Osteocyte (in vitro differentiated cells): ENCODE results near the gene ERAP2. TPM values are rescaled to one million over a fixed set of nuclear protein-coding genes. Genes with fewer than 3 reads are reported as not detected.

Source experiments
- DNase-seq: peaks from one replicate; pipeline ENCODE4 v3.0.0; 2021; ENCODE audit warnings: mixed read lengths; ENCODE audit not compliant: unreplicated experiment; ENCODE audit errors: extremely low spot score
- H3K27ac Mint-ChIP-seq: one replicate; pipeline ENCODE4 v1.8.0; 2021; ENCODE audit warnings: mild to moderate bottlenecking, mixed read lengths; ENCODE audit not compliant: unreplicated experiment
- H3K27me3 Mint-ChIP-seq: one replicate; pipeline ENCODE4 v1.8.0; 2021; ENCODE audit warnings: mixed read lengths; ENCODE audit not compliant: unreplicated experiment
- H3K36me3 Mint-ChIP-seq: one replicate; pipeline ENCODE4 v1.8.0; 2021; ENCODE audit warnings: mixed read lengths; ENCODE audit not compliant: unreplicated experiment
- H3K4me1 Mint-ChIP-seq: one replicate; pipeline ENCODE4 v1.8.0; 2021; ENCODE audit warnings: mixed read lengths; ENCODE audit not compliant: unreplicated experiment
- H3K4me3 Mint-ChIP-seq: one replicate; pipeline ENCODE4 v1.8.0; 2021; ENCODE audit warnings: mild to moderate bottlenecking, moderate library complexity, mixed read lengths; ENCODE audit not compliant: unreplicated experiment
- H3K9me3 Mint-ChIP-seq: one replicate; pipeline ENCODE4 v1.8.0; 2021; ENCODE audit warnings: mixed read lengths; ENCODE audit not compliant: unreplicated experiment
- total RNA-seq: library from RNA; stranded (reverse); gene quantifications from 2 replicates; pipeline ENCODE4 v1.2.1, GENCODE V29; 2021
- TF ChIP-seq, protein P1 (sequence below): fragments of 200-600 bp; sonication (generic); IDR thresholded peaks from 2 replicates; pipeline ENCODE4 v1.5.0; 2021; ENCODE audit warnings: antibody characterized with exemption, mild to moderate bottlenecking, moderate library complexity

Gene ERAP2
- total RNA-seq, 1 donor from 2014 or later: 3.5 TPM

DNA sequence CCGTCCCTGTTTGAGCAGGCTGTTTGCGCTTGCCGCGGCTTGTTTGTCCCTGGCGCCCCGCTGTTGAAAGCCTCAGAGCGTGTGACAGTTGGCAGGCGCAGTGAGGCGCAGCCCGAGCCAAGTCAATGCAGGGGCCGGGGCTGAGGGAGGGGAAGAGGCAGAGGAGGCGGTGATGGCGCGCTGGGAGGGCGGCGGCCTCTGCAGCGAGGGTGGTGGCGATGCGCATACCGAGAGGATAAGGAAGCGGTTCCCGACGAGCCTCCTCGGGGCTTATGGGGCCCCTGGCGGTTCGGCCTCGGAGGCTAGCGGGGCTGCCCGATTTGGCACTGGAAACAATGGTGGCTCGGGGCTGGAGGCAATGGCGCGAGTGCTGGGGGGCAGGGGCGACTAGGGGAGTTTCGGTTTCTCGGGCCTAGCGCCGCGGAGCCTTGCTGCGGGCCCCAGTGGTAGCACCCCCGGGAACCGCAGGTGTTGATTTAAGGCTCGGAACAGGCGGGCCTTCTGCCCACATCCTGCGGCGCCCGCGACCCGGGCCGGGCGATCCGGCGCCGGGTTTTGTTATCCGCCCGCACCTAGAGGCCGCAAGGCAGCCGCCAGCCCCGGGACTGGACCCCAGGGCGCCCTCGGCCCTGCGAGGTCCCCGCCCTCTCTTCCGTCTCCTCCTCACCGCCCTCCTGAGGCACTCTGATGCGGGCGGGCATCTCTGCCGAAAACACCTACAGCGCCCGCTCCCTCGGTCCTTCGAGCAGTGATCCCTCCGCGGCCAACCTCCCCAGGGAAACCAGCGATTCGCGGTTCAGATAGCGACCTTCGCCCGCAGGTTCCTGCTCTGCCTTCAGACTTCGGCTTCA is 58.6 kb downstream of the ERAP2 start:
- peak overlapping the region; percentile 97 for H3K27ac Mint-ChIP-seq
- H3K36me3 Mint-ChIP-seq: no peaks in the 10 kb centered on the region
- no peaks in the 10 kb centered on the region for H3K27me3 Mint-ChIP-seq
- peak; percentile 97 for DNase-seq
- H3K4me1 Mint-ChIP-seq: peaks cover 47% of the 10 kb centered on the region
- H3K4me3 Mint-ChIP-seq: peak overlapping the region; percentile 86
- TF ChIP-seq, protein P1, sequence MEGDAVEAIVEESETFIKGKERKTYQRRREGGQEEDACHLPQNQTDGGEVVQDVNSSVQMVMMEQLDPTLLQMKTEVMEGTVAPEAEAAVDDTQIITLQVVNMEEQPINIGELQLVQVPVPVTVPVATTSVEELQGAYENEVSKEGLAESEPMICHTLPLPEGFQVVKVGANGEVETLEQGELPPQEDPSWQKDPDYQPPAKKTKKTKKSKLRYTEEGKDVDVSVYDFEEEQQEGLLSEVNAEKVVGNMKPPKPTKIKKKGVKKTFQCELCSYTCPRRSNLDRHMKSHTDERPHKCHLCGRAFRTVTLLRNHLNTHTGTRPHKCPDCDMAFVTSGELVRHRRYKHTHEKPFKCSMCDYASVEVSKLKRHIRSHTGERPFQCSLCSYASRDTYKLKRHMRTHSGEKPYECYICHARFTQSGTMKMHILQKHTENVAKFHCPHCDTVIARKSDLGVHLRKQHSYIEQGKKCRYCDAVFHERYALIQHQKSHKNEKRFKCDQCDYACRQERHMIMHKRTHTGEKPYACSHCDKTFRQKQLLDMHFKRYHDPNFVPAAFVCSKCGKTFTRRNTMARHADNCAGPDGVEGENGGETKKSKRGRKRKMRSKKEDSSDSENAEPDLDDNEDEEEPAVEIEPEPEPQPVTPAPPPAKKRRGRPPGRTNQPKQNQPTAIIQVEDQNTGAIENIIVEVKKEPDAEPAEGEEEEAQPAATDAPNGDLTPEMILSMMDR: no peak
- H3K9me3 Mint-ChIP-seq: no peaks in the 10 kb centered on the region

DNA sequence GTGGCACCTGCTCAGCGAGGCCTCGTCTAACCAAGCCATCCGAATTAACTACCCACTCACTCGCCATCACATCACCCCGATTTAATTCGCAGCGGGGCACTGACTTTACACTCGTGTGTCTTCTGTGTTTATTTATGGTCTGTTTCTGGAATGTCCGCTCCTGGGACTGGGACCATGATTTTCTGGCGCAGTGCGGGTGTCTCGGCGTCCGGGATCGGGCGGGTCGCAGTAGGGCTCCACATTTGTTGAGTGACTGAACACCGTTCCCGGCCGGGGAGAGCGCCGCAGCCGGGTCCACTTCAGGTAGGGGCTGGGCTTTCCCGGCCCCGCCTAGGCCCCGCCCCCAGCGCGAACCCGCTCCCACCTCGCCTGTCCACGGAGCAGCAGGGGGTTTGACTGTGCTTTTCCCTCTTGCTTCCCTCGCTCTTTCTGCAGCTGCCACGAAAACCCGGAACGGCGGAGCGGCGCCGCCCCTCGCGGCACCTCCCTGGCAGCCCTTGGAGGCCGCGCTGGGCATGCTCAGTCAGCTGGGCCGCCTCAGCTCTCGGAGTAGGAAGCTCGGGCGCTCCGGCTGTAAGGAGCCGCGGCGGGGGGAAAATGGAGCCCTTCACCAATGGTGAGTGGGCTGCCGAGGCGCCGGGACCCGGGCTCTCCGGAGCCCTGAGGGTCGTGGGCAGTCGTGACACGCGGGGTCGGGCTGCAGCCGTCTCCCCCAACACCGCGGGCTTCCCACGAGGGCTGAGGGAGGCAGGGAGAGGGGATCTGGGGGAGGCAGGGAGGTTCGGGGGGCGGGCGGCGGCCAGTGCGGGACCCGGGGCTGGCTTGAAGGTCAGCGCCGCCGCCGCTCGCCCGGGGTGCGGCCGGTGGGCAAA is 59.5 kb downstream of the ERAP2 start, which contains the start of gene LNPEP:
Gene LNPEP, plus strand, starts transcription at position 522 of the 872 bp plus-strand sequence. Its CDS starts 76 bp downstream, at position 598.
- H3K4me3 Mint-ChIP-seq: peak within 1 kb of the TSS; percentile 86
- no peaks in the 10 kb centered on the region for H3K27me3 Mint-ChIP-seq
- H3K4me1 Mint-ChIP-seq: peaks cover 54% of the 10 kb centered on the region
- DNase-seq: peak; percentile 99
- TF ChIP-seq, protein P1: no peak
- peaks cover 2% of the 10 kb centered on the region for H3K36me3 Mint-ChIP-seq
- no peaks in the 10 kb centered on the region for H3K9me3 Mint-ChIP-seq
- peak within 1 kb of the TSS; percentile 97 for H3K27ac Mint-ChIP-seq

GRCh38 chr5:96936431-96937320 is 60.4 kb downstream of the ERAP2 start:
- no peak for DNase-seq
- no peaks in the 10 kb centered on the region for H3K27me3 Mint-ChIP-seq
- H3K36me3 Mint-ChIP-seq: peaks cover 8% of the 10 kb centered on the region
- peaks cover 56% of the 10 kb centered on the region for H3K4me1 Mint-ChIP-seq
- TF ChIP-seq, protein P1: peak; percentile 29
- H3K27ac Mint-ChIP-seq: peak overlapping the region; percentile 97
- peak overlapping the region; percentile 86 for H3K4me3 Mint-ChIP-seq
- H3K9me3 Mint-ChIP-seq: no peaks in the 10 kb centered on the region

DNA sequence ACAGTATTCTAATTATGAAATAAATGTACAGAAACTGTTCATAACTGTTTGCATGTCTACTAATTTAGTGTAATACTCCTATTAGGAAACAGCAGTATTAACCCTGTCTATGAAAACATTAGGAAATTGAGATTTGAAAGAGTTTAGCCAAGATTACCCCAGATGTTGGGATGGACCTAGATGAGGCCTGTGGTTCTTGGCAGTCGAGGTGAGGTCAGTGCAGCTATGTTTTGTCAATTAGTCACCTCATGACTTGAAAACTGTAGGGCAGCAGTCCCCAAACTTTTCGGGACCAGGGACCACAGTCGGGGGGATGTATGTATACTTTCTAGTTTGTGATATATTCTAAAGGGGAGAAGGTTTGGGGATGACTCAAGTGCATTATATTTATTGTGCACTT is 64.3 kb downstream of the ERAP2 start:
- Mint-ChIP-seq H3K36me3 (peaks cover 15% of the 10 kb centered on the region), H3K4me1 (peaks cover 49% of the 10 kb centered on the region), H3K4me3 (no peak overlapping the region), H3K27ac (no peak overlapping the region), H3K27me3 (no peaks in the 10 kb centered on the region), H3K9me3 (no peaks in the 10 kb centered on the region)
- TF ChIP-seq, protein P1: no peak
- DNase-seq: no peak
